ENCODE data around the gene ADAM19. TPM values are rescaled to one million over a fixed set of nuclear protein-coding genes. Genes with fewer than 3 reads are reported as not detected.

Gene ADAM19
- polyA plus RNA-seq, 1 of the 3 experiments (the other 2 are of a cell fraction): 46.9 TPM

GRCh38 chr5:157464519-157465171 lies 110.9 kb downstream of the ADAM19 start (continued):
- TF ChIP-seq ZBTB33 (IDR thresholded peaks at IDR 0.05; ENCODE audit: borderline replicate concordance, low read depth): no peak
- peak; percentile 59 for TF ChIP-seq TCF12 (IDR thresholded peaks at IDR 0.05)
- TF ChIP-seq POLR2AphosphoS5 (IDR thresholded peaks at IDR 0.05; ENCODE audit: low read depth, low read length): peak; percentile 35; the same call in 1 of the 2 replicates
- TF ChIP-seq MXI1 (IDR thresholded peaks at IDR 0.05; ENCODE audit: low read depth, low read length): no peak
- TF ChIP-seq ELF1 (IDR thresholded peaks at IDR 0.05): no peak
- TF ChIP-seq RCOR1 (IDR thresholded peaks at IDR 0.05; ENCODE audit: low read length): no peak

- Histone ChIP-seq H3K9me2 (no peaks in the 10 kb centered on the region), H3K79me2 (ENCODE audit: insufficient read depth) (peaks cover 13% of the 10 kb centered on the region), H3K9me3 (no peaks in the 10 kb centered on the region), H3K36me3 (replicated peaks in 1 of 2; ENCODE audit: control insufficient read depth in 1 of 2, insufficient read depth in 2 of 2, low read length in 1 of 2) (no peaks in the 10 kb centered on the region), H3K27ac (ENCODE audit: low read depth in 2 of 2, low read length in 1 of 2) (peak overlapping the region; percentile 60 to 88; a peak in 3 of 4 replicates), H2AFZ (ENCODE audit: low read depth) (0 out of 2 replicates have a peak overlapping the region, but pooled peaks have one; percentile 26), H3F3A (replicated peaks; ENCODE audit: insufficient read depth) (peaks cover 20% of the 10 kb centered on the region), H3K4me1 (ENCODE audit: control insufficient read depth in 1 of 2, insufficient read depth in 2 of 2, low read depth in 1 of 2, low read length in 1 of 2) (peaks cover 11 to 14% of the 10 kb centered on the region in 2 experiments; a peak in 3 of 4 replicates), H3K4me2 (peak overlapping the region; percentile 17; the same call in 1 of the 2 replicates), H3K27me3 (ENCODE audit: insufficient read depth) (no peaks in the 10 kb centered on the region), H3K9ac (peak overlapping the region; percentile 36; the same call in 1 of the 2 replicates), H3K4me3 (ENCODE audit: low read depth in 2 of 2, low read length in 1 of 2) (no peak overlapping the region), H4K20me1 (ENCODE audit: insufficient read depth) (no peaks in the 10 kb centered on the region)
- TF ChIP-seq, protein P1, sequence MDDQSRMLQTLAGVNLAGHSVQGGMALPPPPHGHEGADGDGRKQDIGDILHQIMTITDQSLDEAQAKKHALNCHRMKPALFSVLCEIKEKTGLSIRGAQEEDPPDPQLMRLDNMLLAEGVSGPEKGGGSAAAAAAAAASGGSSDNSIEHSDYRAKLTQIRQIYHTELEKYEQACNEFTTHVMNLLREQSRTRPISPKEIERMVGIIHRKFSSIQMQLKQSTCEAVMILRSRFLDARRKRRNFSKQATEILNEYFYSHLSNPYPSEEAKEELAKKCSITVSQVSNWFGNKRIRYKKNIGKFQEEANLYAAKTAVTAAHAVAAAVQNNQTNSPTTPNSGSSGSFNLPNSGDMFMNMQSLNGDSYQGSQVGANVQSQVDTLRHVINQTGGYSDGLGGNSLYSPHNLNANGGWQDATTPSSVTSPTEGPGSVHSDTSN (IDR thresholded peaks at IDR 0.05): peak; percentile 69
- no peak for TF ChIP-seq CHD2 (IDR thresholded peaks at IDR 0.05; ENCODE audit: low read length, partially characterized antibody)
- peak; percentile 43; the same call in 1 of the 2 replicates for TF ChIP-seq FOSL2 (IDR thresholded peaks at IDR 0.05; ENCODE audit: borderline replicate concordance, low read depth)
- peak; percentile 56; the same call in 1 of the 2 replicates for TF ChIP-seq JUND (IDR thresholded peaks at IDR 0.05)
- no peak for TF ChIP-seq RCOR1 (IDR thresholded peaks at IDR 0.05; ENCODE audit: low read length)
- TF ChIP-seq MXI1 (IDR thresholded peaks at IDR 0.05; ENCODE audit: low read depth, low read length): no peak
- no peak for TF ChIP-seq NFIC (IDR thresholded peaks at IDR 0.05; ENCODE audit: borderline replicate concordance)
- TF ChIP-seq, protein P2, sequence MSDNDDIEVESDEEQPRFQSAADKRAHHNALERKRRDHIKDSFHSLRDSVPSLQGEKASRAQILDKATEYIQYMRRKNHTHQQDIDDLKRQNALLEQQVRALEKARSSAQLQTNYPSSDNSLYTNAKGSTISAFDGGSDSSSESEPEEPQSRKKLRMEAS (IDR thresholded peaks at IDR 0.05; ENCODE audit: low read depth): peak; percentile 13; the same call in 1 of the 2 replicates
- peak; percentile 26; the same call in 1 of the 2 replicates for TF ChIP-seq TCF12 (IDR thresholded peaks at IDR 0.05)
- 51% methylated on average over 9 of the region's 9 CpGs for WGBS (ENCODE audit: low lambda C conversion rate)
- ChIA-PET POLR2A (no interaction called here), CTCF (interaction anchor here (5.4 kb wide), 1 partner anchor 14 kb away, joined by 32 read pairs; no protein-coding TSS in a partner anchor)
- no peak for DNase-seq
Measured at GRCh38 chr5:157463621-157464518, 111.7 kb downstream of the ADAM19 start.

Data from SK-N-SH (cell line).